Astrocyte (in vitro differentiated cells and primary cell): ENCODE measurements around the gene APOA4.

Source experiments
- EZH2 ChIP-seq: IDR thresholded peaks from 2 replicates; pipeline ENCODE4 v1.6.1; 2012; ENCODE audit warnings: mild to moderate bottlenecking, low read length, inconsistent platforms; ENCODE audit not compliant: insufficient read depth
- TF ChIP-seq, protein P1 (sequence below): IDR thresholded peaks from 2 replicates; pipeline ENCODE4 v1.5.1; 2011; ENCODE audit warnings: low read depth, mild to moderate bottlenecking, inconsistent platforms, low read length, moderate library complexity; ENCODE audit not compliant: insufficient read depth

DNA sequence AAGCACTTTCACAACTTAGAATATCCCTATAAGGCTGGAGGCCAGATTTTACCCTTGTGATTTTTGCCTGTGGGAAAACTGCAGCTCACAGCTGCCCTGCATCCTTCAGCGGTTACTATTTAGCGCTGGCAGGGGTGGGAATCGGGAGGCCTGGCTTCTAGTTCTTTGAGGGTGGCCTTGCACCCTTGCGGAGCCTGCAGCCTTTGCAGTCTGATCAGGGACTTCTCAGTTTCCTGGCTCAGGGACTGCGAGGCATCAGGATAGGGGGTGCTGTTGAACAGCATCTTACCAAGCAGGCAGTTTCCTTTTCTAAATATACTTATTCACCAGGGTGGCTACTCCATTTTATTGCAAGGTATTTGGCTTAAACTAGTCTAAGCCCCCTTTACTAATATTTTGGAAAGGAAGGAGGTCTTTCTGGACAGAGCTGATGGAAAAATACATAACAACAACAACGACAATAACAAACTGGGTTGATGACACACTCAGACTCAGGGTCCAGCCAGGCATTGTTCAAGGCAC lies 17.2 kb upstream of the APOA4 start:
- TF ChIP-seq, protein P1, sequence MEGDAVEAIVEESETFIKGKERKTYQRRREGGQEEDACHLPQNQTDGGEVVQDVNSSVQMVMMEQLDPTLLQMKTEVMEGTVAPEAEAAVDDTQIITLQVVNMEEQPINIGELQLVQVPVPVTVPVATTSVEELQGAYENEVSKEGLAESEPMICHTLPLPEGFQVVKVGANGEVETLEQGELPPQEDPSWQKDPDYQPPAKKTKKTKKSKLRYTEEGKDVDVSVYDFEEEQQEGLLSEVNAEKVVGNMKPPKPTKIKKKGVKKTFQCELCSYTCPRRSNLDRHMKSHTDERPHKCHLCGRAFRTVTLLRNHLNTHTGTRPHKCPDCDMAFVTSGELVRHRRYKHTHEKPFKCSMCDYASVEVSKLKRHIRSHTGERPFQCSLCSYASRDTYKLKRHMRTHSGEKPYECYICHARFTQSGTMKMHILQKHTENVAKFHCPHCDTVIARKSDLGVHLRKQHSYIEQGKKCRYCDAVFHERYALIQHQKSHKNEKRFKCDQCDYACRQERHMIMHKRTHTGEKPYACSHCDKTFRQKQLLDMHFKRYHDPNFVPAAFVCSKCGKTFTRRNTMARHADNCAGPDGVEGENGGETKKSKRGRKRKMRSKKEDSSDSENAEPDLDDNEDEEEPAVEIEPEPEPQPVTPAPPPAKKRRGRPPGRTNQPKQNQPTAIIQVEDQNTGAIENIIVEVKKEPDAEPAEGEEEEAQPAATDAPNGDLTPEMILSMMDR, result no peak
- no peak for TF ChIP-seq EZH2
